H9 (cell line): Measurements from ENCODE around the gene SNX22. TPM values are rescaled to one million over a fixed set of nuclear protein-coding genes. Genes with fewer than 3 reads are reported as not detected.

Experiments
- DNase-seq: peaks from one replicate; pipeline ENCODE4 v3.0.0-alpha.2; 2017
- H2AFZ ChIP-seq: one replicate; pipeline ENCODE4 v1.6.1; 2013; ENCODE audit warnings: mild to moderate bottlenecking, low read length, control low read depth, moderate library complexity
- H2AK5ac ChIP-seq: 2 replicates; pipeline ENCODE4 v1.6.1; 2013; ENCODE audit warnings: low read length, control low read depth, mixed read lengths; ENCODE audit not compliant: insufficient read length
- H2BK120ac ChIP-seq: one replicate; pipeline ENCODE4 v1.6.1; 2013; ENCODE audit warnings: low read depth, mild to moderate bottlenecking, low read length, control low read depth, inconsistent platforms; ENCODE audit not compliant: poor library complexity, severe bottlenecking
- H2BK12ac ChIP-seq: 2 replicates; pipeline ENCODE4 v1.6.1; 2013; ENCODE audit warnings: low read length, control low read depth, mixed read lengths, low read depth; ENCODE audit not compliant: insufficient read length
- H2BK15ac ChIP-seq: 2 replicates; pipeline ENCODE4 v1.6.1; 2013; ENCODE audit warnings: low read depth, low read length, control low read depth
- H2BK20ac ChIP-seq: one replicate; pipeline ENCODE4 v1.6.1; 2013; ENCODE audit warnings: low read depth, mild to moderate bottlenecking, low read length, control low read depth, inconsistent platforms; ENCODE audit not compliant: poor library complexity, severe bottlenecking
- H2BK5ac ChIP-seq: 2 replicates; pipeline ENCODE4 v1.6.1; 2013; ENCODE audit warnings: low read length, control low read depth, mixed read lengths; ENCODE audit not compliant: insufficient read length
- H3K14ac ChIP-seq: 2 replicates; pipeline ENCODE4 v1.6.1; 2013; ENCODE audit warnings: low read length, control low read depth; ENCODE audit not compliant: insufficient read depth
- H3K18ac ChIP-seq: 2 replicates; pipeline ENCODE4 v1.6.1; 2013; ENCODE audit warnings: low read depth, mild to moderate bottlenecking, mixed read lengths, low read length, control low read depth; ENCODE audit not compliant: insufficient read length
- H3K23ac ChIP-seq: 2 replicates; pipeline ENCODE4 v1.6.1; 2013; ENCODE audit warnings: low read length, control low read depth, mixed read lengths, low read depth; ENCODE audit not compliant: insufficient read length
- H3K23me2 ChIP-seq: 2 replicates; pipeline ENCODE4 v1.6.1; 2013; ENCODE audit warnings: low read depth, mild to moderate bottlenecking, mixed read lengths, low read length, control low read depth; ENCODE audit not compliant: insufficient read length, poor library complexity, severe bottlenecking
- H3K27ac ChIP-seq: 2 replicates; pipeline ENCODE4 v1.5.1; 2013; ENCODE audit warnings: low read length, control low read depth, mixed read lengths, low read depth; ENCODE audit not compliant: insufficient read length
- H3K27me3 ChIP-seq: 2 replicates; pipeline ENCODE4 v1.6.1; 2013; ENCODE audit warnings: low read length, control low read depth, inconsistent platforms; ENCODE audit not compliant: insufficient read depth
- H3K4ac ChIP-seq: 2 replicates; pipeline ENCODE4 v1.6.1; 2013; ENCODE audit warnings: low read depth, mild to moderate bottlenecking, control low read depth, inconsistent platforms, low read length, moderate library complexity
- H3K4me1 ChIP-seq: 2 replicates; pipeline ENCODE4 v1.6.1; 2013; ENCODE audit warnings: low read length, control low read depth, inconsistent platforms; ENCODE audit not compliant: insufficient read depth
- H3K4me2 ChIP-seq: 2 replicates; pipeline ENCODE4 v1.6.1; 2013; ENCODE audit warnings: low read length, control low read depth, mixed read lengths; ENCODE audit not compliant: insufficient read length, insufficient read depth
- H3K56ac ChIP-seq: 2 replicates; pipeline ENCODE4 v1.6.1; 2013; ENCODE audit warnings: low read depth, mild to moderate bottlenecking, mixed read lengths, low read length, control low read depth; ENCODE audit not compliant: insufficient read length
- H3K79me1 ChIP-seq: 2 replicates; pipeline ENCODE4 v1.6.1; 2013; ENCODE audit warnings: low read depth, mild to moderate bottlenecking, moderate library complexity, low read length, control low read depth, inconsistent platforms; ENCODE audit not compliant: insufficient read depth, poor library complexity, severe bottlenecking
- H3K79me2 ChIP-seq: 2 replicates; pipeline ENCODE4 v1.6.1; 2013; ENCODE audit warnings: low read length, control low read depth, inconsistent platforms; ENCODE audit not compliant: insufficient read depth
- H3K9ac ChIP-seq: 2 replicates; pipeline ENCODE4 v1.6.1; 2013; ENCODE audit warnings: low read length, control low read depth, mixed read lengths; ENCODE audit not compliant: insufficient read length; ENCODE audit errors: extremely low read depth
- H3K9me3 ChIP-seq: one replicate; pipeline ENCODE4 v1.6.1; 2013; ENCODE audit warnings: low read depth, low read length, inconsistent platforms; ENCODE audit not compliant: control insufficient read depth
- H3T11ph ChIP-seq: one replicate; pipeline ENCODE4 v1.6.1; 2013; ENCODE audit warnings: mild to moderate bottlenecking, low read length, control low read depth, inconsistent platforms
- H4K20me1 ChIP-seq: one replicate; pipeline ENCODE4 v1.6.1; 2013; ENCODE audit not compliant: control insufficient read depth, insufficient read length, insufficient read depth
- H4K5ac ChIP-seq: 2 replicates; pipeline ENCODE4 v1.6.1; 2013; ENCODE audit warnings: low read depth, mild to moderate bottlenecking, mixed read lengths, low read length, control low read depth; ENCODE audit not compliant: insufficient read length
- H4K8ac ChIP-seq: replicated peaks from 2 replicates; pipeline ENCODE4 v1.6.1; 2013; ENCODE audit warnings: low read length, control low read depth, mixed read lengths, low read depth; ENCODE audit not compliant: insufficient read length
- H4K91ac ChIP-seq: 2 replicates; pipeline ENCODE4 v1.6.1; 2013; ENCODE audit warnings: low read depth, mild to moderate bottlenecking, moderate library complexity, mixed read lengths, low read length, control low read depth; ENCODE audit not compliant: insufficient read length
- H3K27ac Mint-ChIP-seq, 3 experiments: 2 replicates in 2 of 3; 3 replicates in 1 of 3; pipeline ENCODE4 v1.8.0; 2020 to 2021; ENCODE audit warnings: mixed read lengths in 3 of 3, mild to moderate bottlenecking in 1 of 3, moderate library complexity in 1 of 3
- H3K27me3 Mint-ChIP-seq: 2 replicates; pipeline ENCODE4 v1.8.0; 2021; ENCODE audit warnings: low read depth, mild to moderate bottlenecking, moderate library complexity, mixed read lengths
- H3K36me3 Mint-ChIP-seq, 3 experiments: 2 replicates in 2 of 3; 3 replicates in 1 of 3; pipeline ENCODE4 v1.8.0; 2020 to 2021; ENCODE audit warnings: low read depth in 3 of 3, mixed read lengths in 3 of 3; ENCODE audit not compliant: insufficient read depth in 1 of 3
- H3K4me1 Mint-ChIP-seq, 2 experiments: 2 replicates each; pipeline ENCODE4 v1.8.0; 2020; ENCODE audit warnings: mixed read lengths in 2 of 2
- H3K4me3 Mint-ChIP-seq, 2 experiments: 2 replicates in 1 of 2; 3 replicates in 1 of 2; pipeline ENCODE4 v1.8.0; 2020 to 2021; ENCODE audit warnings: mild to moderate bottlenecking in 2 of 2, mixed read lengths in 2 of 2, moderate library complexity in 1 of 2
- H3K9me3 Mint-ChIP-seq, 2 experiments: 2 replicates in 1 of 2; 3 replicates in 1 of 2; pipeline ENCODE4 v1.8.0; 2020; ENCODE audit warnings: mild to moderate bottlenecking in 2 of 2, mixed read lengths in 2 of 2, moderate library complexity in 1 of 2
- WGBS: extraction: QIAGEN DNeasy Blood & Tissue Kit; methylation state at CpG from one replicate; pipeline ENCODE4 v1.1.7; 2013; ENCODE audit warnings: missing lambda C conversion rate, low lambda C conversion rate, mixed read lengths; ENCODE audit not compliant: insufficient read length; ENCODE audit errors: extremely low coverage; 5-methylcytosine and 5-hydroxymethylcytosine counted together
- total RNA-seq: library from RNA; stranded (reverse); gene quantifications from 2 replicates; pipeline ENCODE4 v1.2.1, GENCODE V29; 2021
- TF ChIP-seq, protein P1 (sequence below): fragments of 200-600 bp; sonication (generic); conservative IDR thresholded peaks from 3 replicates; pipeline ENCODE4 v1.8.0; 2021; ENCODE audit warnings: antibody characterized with exemption, mild to moderate bottlenecking

Gene SNX22
- total RNA-seq, 1 experiment from 2014 or later, result 4.8 TPM

DNA sequence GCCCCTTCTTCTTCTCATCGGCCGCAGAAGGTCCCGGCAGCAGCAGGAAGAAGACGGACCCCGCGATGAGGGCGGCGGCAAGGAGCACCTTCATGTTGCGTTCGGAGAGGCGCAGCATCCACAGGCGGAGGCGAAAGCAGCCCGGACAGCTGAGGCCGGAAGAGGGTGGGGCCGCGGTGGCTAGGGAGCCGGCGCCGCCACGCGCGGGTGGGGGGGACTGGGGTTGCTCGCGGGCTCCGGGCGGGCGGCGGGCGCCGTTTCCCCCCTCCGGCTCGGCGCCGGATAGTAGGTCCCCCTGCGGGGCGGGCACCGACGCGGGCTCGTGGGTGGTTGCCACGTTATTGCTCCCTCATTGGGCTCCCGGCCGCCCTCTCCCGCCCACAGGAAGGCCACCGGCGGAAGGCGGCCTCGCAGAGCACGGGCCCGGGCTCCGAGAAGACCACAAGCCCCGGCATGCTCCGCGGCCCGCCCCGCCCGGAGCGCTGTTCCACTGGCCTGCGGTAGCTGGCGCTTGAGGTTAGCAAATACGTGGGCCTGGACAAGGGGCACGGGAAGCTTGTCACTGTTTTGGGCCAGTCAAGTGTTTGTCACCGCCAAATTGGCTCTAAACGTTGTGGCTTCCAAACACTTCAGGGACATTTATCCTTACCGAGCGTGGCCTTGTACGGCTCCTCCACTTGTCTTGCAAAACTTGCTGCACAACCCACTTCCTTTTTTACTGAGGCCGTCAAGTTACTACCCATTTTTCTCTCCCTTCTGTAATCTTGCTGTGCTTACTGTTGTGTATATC, 11.5 kb downstream of the SNX22 start, which contains the start of gene PPIB:
PPIB (minus strand) TSS at position 154 of the 790 bp plus-strand sequence; CDS start at position 118, 36 bp downstream.
- no peak within 1 kb of the TSS for H3T11ph ChIP-seq
- H3K4me1 ChIP-seq, result no peaks in the 10 kb centered on the region; the same call in 1 of the 2 replicates
- no peak within 1 kb of the TSS for H3K23ac ChIP-seq
- H2BK5ac ChIP-seq, result no peak within 1 kb of the TSS
- H3K23me2 ChIP-seq, result no peaks in the 10 kb centered on the region
- H3K79me2 ChIP-seq, result no peaks in the 10 kb centered on the region; the same call in 1 of the 2 replicates
- peak within 1 kb of the TSS; percentile 37 for H3K18ac ChIP-seq
- no peak within 1 kb of the TSS for H3K4ac ChIP-seq
- no peaks in the 10 kb centered on the region for H3K27me3 ChIP-seq
- Mint-ChIP-seq H3K4me3 (peak within 1 kb of the TSS; percentile 88 to 91), H3K9me3 (no peaks in the 10 kb centered on the region; a peak in 1 of 5 replicates), H3K27ac (peak within 1 kb of the TSS; percentile 83 to 89 (median 86)), H3K4me1 (peaks cover 28 to 29% of the 10 kb centered on the region in 2 experiments), H3K36me3 (peaks cover 20 to 33% (median 26%) of the 10 kb centered on the region in 3 experiments; a peak in 6 of 7 replicates), H3K27me3 (no peaks in the 10 kb centered on the region)
- H4K91ac ChIP-seq, result no peak within 1 kb of the TSS
- H3K9me3 ChIP-seq, result no peaks in the 10 kb centered on the region
- peak within 1 kb of the TSS; percentile 65; the same call in 1 of the 2 replicates for H3K14ac ChIP-seq
- no peak within 1 kb of the TSS for H2BK20ac ChIP-seq
- no peak within 1 kb of the TSS for H2BK120ac ChIP-seq
- H4K8ac ChIP-seq, result no peak within 1 kb of the TSS
- H3K79me1 ChIP-seq, result no peaks in the 10 kb centered on the region
- WGBS, result no CpG with 5 or more reads among the region's 69 CpGs
- H3K4me2 ChIP-seq, result peak within 1 kb of the TSS; percentile 77
- no peak within 1 kb of the TSS for H3K56ac ChIP-seq
- TF ChIP-seq, protein P1, sequence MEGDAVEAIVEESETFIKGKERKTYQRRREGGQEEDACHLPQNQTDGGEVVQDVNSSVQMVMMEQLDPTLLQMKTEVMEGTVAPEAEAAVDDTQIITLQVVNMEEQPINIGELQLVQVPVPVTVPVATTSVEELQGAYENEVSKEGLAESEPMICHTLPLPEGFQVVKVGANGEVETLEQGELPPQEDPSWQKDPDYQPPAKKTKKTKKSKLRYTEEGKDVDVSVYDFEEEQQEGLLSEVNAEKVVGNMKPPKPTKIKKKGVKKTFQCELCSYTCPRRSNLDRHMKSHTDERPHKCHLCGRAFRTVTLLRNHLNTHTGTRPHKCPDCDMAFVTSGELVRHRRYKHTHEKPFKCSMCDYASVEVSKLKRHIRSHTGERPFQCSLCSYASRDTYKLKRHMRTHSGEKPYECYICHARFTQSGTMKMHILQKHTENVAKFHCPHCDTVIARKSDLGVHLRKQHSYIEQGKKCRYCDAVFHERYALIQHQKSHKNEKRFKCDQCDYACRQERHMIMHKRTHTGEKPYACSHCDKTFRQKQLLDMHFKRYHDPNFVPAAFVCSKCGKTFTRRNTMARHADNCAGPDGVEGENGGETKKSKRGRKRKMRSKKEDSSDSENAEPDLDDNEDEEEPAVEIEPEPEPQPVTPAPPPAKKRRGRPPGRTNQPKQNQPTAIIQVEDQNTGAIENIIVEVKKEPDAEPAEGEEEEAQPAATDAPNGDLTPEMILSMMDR, result peak; percentile 57
- H2BK12ac ChIP-seq, result no peak within 1 kb of the TSS
- DNase-seq, result peak; percentile 97
- H4K20me1 ChIP-seq, result no peaks in the 10 kb centered on the region
- no peak within 1 kb of the TSS for H3K27ac ChIP-seq
- no peak within 1 kb of the TSS for H2BK15ac ChIP-seq
- H2AFZ ChIP-seq, result peak within 1 kb of the TSS; percentile 48
- no peak within 1 kb of the TSS for H2AK5ac ChIP-seq
- peak within 1 kb of the TSS; percentile 71 for H3K9ac ChIP-seq
- H4K5ac ChIP-seq, result no peak within 1 kb of the TSS
